A172 (cell line): Measurements from ENCODE around the gene ITPK1. TPM values are rescaled to one million over a fixed set of nuclear protein-coding genes. Genes with fewer than 3 reads are reported as not detected.

Experiments used
- DNase-seq: peaks from one replicate; pipeline ENCODE4 v3.0.0-alpha.2; 2015; ENCODE audit warnings: low spot score
- total RNA-seq: library from RNA; depleted of rRNA; stranded (reverse); fragments of >200 nt; shearing (Covaris generic); gene quantifications from 2 replicates; pipeline ENCODE4 v1.2.3, GENCODE V29; 2014

ITPK1 gene
- total RNA-seq, 1 experiment from 2014 or later, result 9.2 TPM

GRCh38 chr14:93105362-93105761 is 10.4 kb downstream of the ITPK1 start:
- peak; percentile 63 for DNase-seq

- DNase-seq, result no peak
These were observed 10.8 kb downstream of the ITPK1 start for GRCh38 chr14:93104961-93105360.

- peak; percentile 74 for DNase-seq
These were observed 12.2 kb downstream of the ITPK1 start for GRCh38 chr14:93103392-93104080.

- no peak for DNase-seq
These were observed 13.6 kb downstream of the ITPK1 start for GRCh38 chr14:93102141-93102540.

GRCh38 chr14:93101181-93101580 is 14.5 kb downstream of the ITPK1 start:
- no peak for DNase-seq

GRCh38 chr14:93100570-93100969 is 15.2 kb downstream of the ITPK1 start:
- no peak for DNase-seq

- DNase-seq, result no peak
These were observed 15.6 kb downstream of the ITPK1 start for GRCh38 chr14:93100100-93100499.

- no peak for DNase-seq
These were observed 16.1 kb downstream of the ITPK1 start for GRCh38 chr14:93099643-93100042.

GRCh38 chr14:93099196-93099595 is 16.5 kb downstream of the ITPK1 start:
- DNase-seq, result no peak

- DNase-seq, result no peak
These were observed 18.9 kb downstream of the ITPK1 start for GRCh38 chr14:93096691-93097322.

- DNase-seq, result no peak
These were observed 19.8 kb downstream of the ITPK1 start for GRCh38 chr14:93095742-93096510.

GRCh38 chr14:93094121-93094918 is 21.4 kb downstream of the ITPK1 start:
- DNase-seq, result no peak

GRCh38 chr14:93092606-93093556 is 22.8 kb downstream of the ITPK1 start:
- DNase-seq, result no peak

GRCh38 chr14:93091666-93092065 is 24.1 kb downstream of the ITPK1 start:
- no peak for DNase-seq

GRCh38 chr14:93090826-93091555 is 24.7 kb downstream of the ITPK1 start:
- DNase-seq, result no peak

GRCh38 chr14:93089521-93090269 is 26.0 kb downstream of the ITPK1 start:
- no peak for DNase-seq

GRCh38 chr14:93086441-93087055 is 29.2 kb downstream of the ITPK1 start:
- no peak for DNase-seq

GRCh38 chr14:93085911-93086310 is 29.8 kb downstream of the ITPK1 start:
- peak; percentile 25 for DNase-seq
